ENCODE data around the gene LYPD6B. TPM values are rescaled to one million over a fixed set of nuclear protein-coding genes. Genes with fewer than 3 reads are reported as not detected.

Gene LYPD6B
- total RNA-seq, 1 experiment from 2014 or later = 6.1 TPM

DNA sequence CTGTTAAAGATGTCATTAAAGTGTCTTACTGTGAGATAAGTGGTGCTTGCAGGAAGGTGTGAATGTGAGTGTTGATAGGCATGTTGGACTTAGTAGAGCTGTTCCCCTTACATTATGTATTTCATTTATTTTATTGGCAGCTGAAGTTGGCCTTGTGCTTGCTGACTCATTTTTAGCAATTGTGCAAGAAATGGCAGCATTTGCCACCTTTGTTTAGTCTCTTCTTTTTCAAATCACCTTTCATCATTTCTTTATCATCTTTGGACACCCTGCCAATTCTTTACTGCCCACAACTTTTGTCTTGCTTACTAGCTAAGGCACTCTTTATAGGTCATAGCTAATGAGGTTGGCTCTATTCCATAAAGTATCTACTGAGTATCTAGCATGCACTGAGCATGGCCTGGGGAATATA lies 161.6 kb downstream of the LYPD6B start:
- Histone ChIP-seq H3K4me2 (ENCODE audit: low read length) (no peak overlapping the region), H4K20me1 (ENCODE audit: insufficient read depth) (no peaks in the 10 kb centered on the region), H3K9ac (ENCODE audit: low read length) (no peak overlapping the region), H3K27me3 (ENCODE audit: insufficient read depth, low read length) (no peaks in the 10 kb centered on the region), H3K36me3 (ENCODE audit: control insufficient read depth in 1 of 2, insufficient read depth in 2 of 2, low read length in 2 of 2) (no peaks in the 10 kb centered on the region), H3K9me2 (ENCODE audit: insufficient read depth) (no peaks in the 10 kb centered on the region), H3K4me1 (ENCODE audit: control insufficient read depth in 1 of 2, insufficient read depth in 2 of 2, low read length in 2 of 2) (no peaks in the 10 kb centered on the region), H3K27ac (ENCODE audit: low read depth, low read length) (no peak overlapping the region), H3K9me3 (ENCODE audit: control insufficient read depth in 1 of 2, insufficient read depth in 1 of 2, low read depth in 1 of 2, low read length in 2 of 2) (no peaks in the 10 kb centered on the region), H2AFZ (ENCODE audit: low read depth, low read length, poor library complexity, severe bottlenecking) (no peak overlapping the region), H3K79me2 (ENCODE audit: insufficient read depth, low read length) (no peaks in the 10 kb centered on the region), H3K4me3 (replicated peaks in 1 of 2; ENCODE audit: low read depth in 1 of 2, low read length in 2 of 2) (no peak overlapping the region)
- no TSS peak for BruUV-seq (replicated peaks)
- no peak for ATAC-seq
- DNase-seq (ENCODE audit: low read depth, low spot score) = no peak
- ChIA-PET POLR2A (no interaction called here), CTCF (no interaction called here), RAD21 (ENCODE audit: low non-redundant PET in 1 of 2, low total read pairs in 2 of 2, uncharacterized antibody in 2 of 2, unreplicated experiment in 2 of 2) (no interaction called here)
- intact Hi-C loops (cut with micrococcal nuclease) = no loop called here
- no peak for TF ChIP-seq TCF7L2 (IDR thresholded peaks at IDR 0.05; ENCODE audit: borderline replicate concordance, extremely low read depth, insufficient read depth, insufficient read length)
- no peak for TF ChIP-seq RAD21 (IDR thresholded peaks at IDR 0.05; ENCODE audit: low read depth)
- no peak for TF ChIP-seq POLR2A (IDR thresholded peaks at IDR 0.05; ENCODE audit: borderline replicate concordance, extremely low read depth, insufficient read depth, insufficient read length)

DNA sequence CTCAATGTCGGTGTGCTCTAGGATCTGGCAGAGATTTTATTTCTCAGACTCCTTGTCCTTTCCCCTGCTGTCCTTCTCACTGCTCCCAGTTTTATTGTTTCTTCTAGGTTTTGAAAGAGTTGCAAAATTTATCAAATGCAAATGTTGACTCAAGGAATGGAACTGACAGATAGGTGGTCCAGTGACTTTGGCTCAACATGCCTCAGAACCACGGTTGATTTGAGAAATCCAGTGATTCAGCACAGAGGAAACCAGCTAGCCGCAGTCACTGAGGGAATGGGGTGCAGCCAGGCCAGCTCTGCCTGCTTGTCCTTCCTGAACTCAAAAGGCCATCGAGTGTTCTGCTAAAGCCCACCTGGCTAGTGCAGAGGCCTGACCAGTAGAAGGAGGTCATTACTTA lies 166.2 kb downstream of the LYPD6B start:
- Histone ChIP-seq H3K4me1 (ENCODE audit: control insufficient read depth in 1 of 2, insufficient read depth in 2 of 2, low read length in 2 of 2) (no peaks in the 10 kb centered on the region), H3K79me2 (ENCODE audit: insufficient read depth, low read length) (no peaks in the 10 kb centered on the region), H2AFZ (ENCODE audit: low read depth, low read length, poor library complexity, severe bottlenecking) (no peak overlapping the region), H3K27ac (ENCODE audit: low read depth, low read length) (no peak overlapping the region), H3K9ac (ENCODE audit: low read length) (no peak overlapping the region), H3K4me3 (replicated peaks in 1 of 2; ENCODE audit: low read depth in 1 of 2, low read length in 2 of 2) (no peak overlapping the region), H3K9me3 (ENCODE audit: control insufficient read depth in 1 of 2, insufficient read depth in 1 of 2, low read depth in 1 of 2, low read length in 2 of 2) (no peaks in the 10 kb centered on the region), H3K9me2 (ENCODE audit: insufficient read depth) (no peaks in the 10 kb centered on the region), H3K27me3 (ENCODE audit: insufficient read depth, low read length) (no peaks in the 10 kb centered on the region), H4K20me1 (ENCODE audit: insufficient read depth) (no peaks in the 10 kb centered on the region), H3K4me2 (ENCODE audit: low read length) (no peak overlapping the region), H3K36me3 (ENCODE audit: control insufficient read depth in 1 of 2, insufficient read depth in 2 of 2, low read length in 2 of 2) (no peaks in the 10 kb centered on the region)
- intact Hi-C loops (cut with micrococcal nuclease) = no loop called here
- DNase-seq (ENCODE audit: low read depth, low spot score) = no peak
- POLR2A ChIA-PET = no interaction called here
- ATAC-seq = no peak
- TF ChIP-seq, protein P1, sequence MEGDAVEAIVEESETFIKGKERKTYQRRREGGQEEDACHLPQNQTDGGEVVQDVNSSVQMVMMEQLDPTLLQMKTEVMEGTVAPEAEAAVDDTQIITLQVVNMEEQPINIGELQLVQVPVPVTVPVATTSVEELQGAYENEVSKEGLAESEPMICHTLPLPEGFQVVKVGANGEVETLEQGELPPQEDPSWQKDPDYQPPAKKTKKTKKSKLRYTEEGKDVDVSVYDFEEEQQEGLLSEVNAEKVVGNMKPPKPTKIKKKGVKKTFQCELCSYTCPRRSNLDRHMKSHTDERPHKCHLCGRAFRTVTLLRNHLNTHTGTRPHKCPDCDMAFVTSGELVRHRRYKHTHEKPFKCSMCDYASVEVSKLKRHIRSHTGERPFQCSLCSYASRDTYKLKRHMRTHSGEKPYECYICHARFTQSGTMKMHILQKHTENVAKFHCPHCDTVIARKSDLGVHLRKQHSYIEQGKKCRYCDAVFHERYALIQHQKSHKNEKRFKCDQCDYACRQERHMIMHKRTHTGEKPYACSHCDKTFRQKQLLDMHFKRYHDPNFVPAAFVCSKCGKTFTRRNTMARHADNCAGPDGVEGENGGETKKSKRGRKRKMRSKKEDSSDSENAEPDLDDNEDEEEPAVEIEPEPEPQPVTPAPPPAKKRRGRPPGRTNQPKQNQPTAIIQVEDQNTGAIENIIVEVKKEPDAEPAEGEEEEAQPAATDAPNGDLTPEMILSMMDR (IDR thresholded peaks at IDR 0.05 in 2 of 3, conservative IDR thresholded peaks at IDR 0.05 in 1 of 3; ENCODE audit: borderline replicate concordance in 1 of 3, insufficient read depth in 1 of 3, low read depth in 2 of 3, low read length in 2 of 3) = no peak
- TF ChIP-seq, protein P2, sequence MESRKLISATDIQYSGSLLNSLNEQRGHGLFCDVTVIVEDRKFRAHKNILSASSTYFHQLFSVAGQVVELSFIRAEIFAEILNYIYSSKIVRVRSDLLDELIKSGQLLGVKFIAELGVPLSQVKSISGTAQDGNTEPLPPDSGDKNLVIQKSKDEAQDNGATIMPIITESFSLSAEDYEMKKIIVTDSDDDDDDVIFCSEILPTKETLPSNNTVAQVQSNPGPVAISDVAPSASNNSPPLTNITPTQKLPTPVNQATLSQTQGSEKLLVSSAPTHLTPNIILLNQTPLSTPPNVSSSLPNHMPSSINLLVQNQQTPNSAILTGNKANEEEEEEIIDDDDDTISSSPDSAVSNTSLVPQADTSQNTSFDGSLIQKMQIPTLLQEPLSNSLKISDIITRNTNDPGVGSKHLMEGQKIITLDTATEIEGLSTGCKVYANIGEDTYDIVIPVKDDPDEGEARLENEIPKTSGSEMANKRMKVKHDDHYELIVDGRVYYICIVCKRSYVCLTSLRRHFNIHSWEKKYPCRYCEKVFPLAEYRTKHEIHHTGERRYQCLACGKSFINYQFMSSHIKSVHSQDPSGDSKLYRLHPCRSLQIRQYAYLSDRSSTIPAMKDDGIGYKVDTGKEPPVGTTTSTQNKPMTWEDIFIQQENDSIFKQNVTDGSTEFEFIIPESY (IDR thresholded peaks at IDR 0.05; ENCODE audit: extremely low read depth, insufficient replicate concordance, low read length) = no peak
- TF ChIP-seq EZH2phosphoT487 (IDR thresholded peaks at IDR 0.05; ENCODE audit: borderline replicate concordance) = no peak
- no TSS peak for BruUV-seq (replicated peaks)
- RAD21 ChIA-PET (ENCODE audit: low non-redundant PET in 1 of 2, low total read pairs in 2 of 2, uncharacterized antibody in 2 of 2, unreplicated experiment in 2 of 2) = no interaction called here
- CTCF ChIA-PET = no interaction called here
